Neural cell (in vitro differentiated cells): ENCODE measurements around the gene DTNBP1. TPM values are rescaled to one million over a fixed set of nuclear protein-coding genes. Genes with fewer than 3 reads are reported as not detected.

ENCODE experiments used
- H2AFZ ChIP-seq: fragments of 200-600, 300-800 bp; sonication (generic), shearing (Covaris generic); 2 replicates; pipeline ENCODE4 v1.6.0; 2014; ENCODE audit warnings: low read depth, mild to moderate bottlenecking, antibody characterized with exemption, low read length, moderate library complexity
- H3F3A ChIP-seq: fragments of 200-600 bp; shearing (Covaris generic); 2 replicates; pipeline ENCODE4 v1.6.1; 2016; ENCODE audit warnings: mild to moderate bottlenecking, moderate library complexity, mixed read lengths, antibody characterized with exemption, low read length; ENCODE audit not compliant: insufficient read depth, poor library complexity, severe bottlenecking
- H3K27ac ChIP-seq: fragments of 200-600, 300-800 bp; sonication (generic), shearing (Covaris generic); 2 replicates; pipeline ENCODE4 v1.5.1; 2014; ENCODE audit warnings: mild to moderate bottlenecking, low read length, moderate library complexity
- H3K27me3 ChIP-seq: fragments of 300-800, 200-600 bp; sonication (generic), shearing (Covaris generic); 2 replicates; pipeline ENCODE4 v1.6.0; 2014; ENCODE audit warnings: mild to moderate bottlenecking, low read depth, low read length, moderate library complexity; ENCODE audit not compliant: insufficient read depth
- H3K36me3 ChIP-seq: fragments of 300-800, 200-600 bp; sonication (generic), shearing (Covaris generic); 2 replicates; pipeline ENCODE4 v1.5.1; 2014; ENCODE audit warnings: mild to moderate bottlenecking, antibody characterized with exemption, low read length, moderate library complexity; ENCODE audit not compliant: insufficient read depth
- H3K4me2 ChIP-seq: fragments of 300-800, 200-600 bp; sonication (generic), shearing (Covaris generic); 2 replicates; pipeline ENCODE4 v1.6.0; 2014; ENCODE audit warnings: mild to moderate bottlenecking, low read length
- H3K4me3 ChIP-seq: fragments of 300-800, 200-600 bp; sonication (generic), shearing (Covaris generic); 2 replicates; pipeline ENCODE4 v1.5.1; 2014; ENCODE audit warnings: mild to moderate bottlenecking, low read length, moderate library complexity
- H3K79me2 ChIP-seq: fragments of 200-600 bp; shearing (Covaris generic); replicated peaks from 2 replicates; pipeline ENCODE4 v1.6.0; 2014; ENCODE audit warnings: mild to moderate bottlenecking, low read length, moderate library complexity; ENCODE audit not compliant: insufficient read depth
- H3K9ac ChIP-seq: fragments of 300-800, 200-600 bp; sonication (generic), shearing (Covaris generic); 2 replicates; pipeline ENCODE4 v1.6.1; 2016; ENCODE audit warnings: mild to moderate bottlenecking, low read length, mixed read lengths
- H3K9me2 ChIP-seq: fragments of 200-600 bp; shearing (Covaris generic); 2 replicates; pipeline ENCODE4 v1.6.1; 2016; ENCODE audit warnings: mild to moderate bottlenecking, low read length, mixed read lengths; ENCODE audit not compliant: insufficient read depth
- H3K9me3 ChIP-seq: fragments of 200-600, 300-800 bp; sonication (generic), shearing (Covaris generic); 2 replicates; pipeline ENCODE4 v1.6.1; 2016; ENCODE audit warnings: mild to moderate bottlenecking, mixed run types, low read length, moderate library complexity, mixed read lengths
- H4K20me1 ChIP-seq: fragments of 200-600 bp; shearing (Covaris generic); 2 replicates; pipeline ENCODE4 v1.6.1; 2016; ENCODE audit warnings: mild to moderate bottlenecking, mixed run types; ENCODE audit not compliant: insufficient read depth
- CTCF ChIP-seq: fragments of 450-650 bp; IDR thresholded peaks from 2 replicates; pipeline ENCODE4 v1.5.1; 2014; ENCODE audit warnings: antibody characterized with exemption, mild to moderate bottlenecking, moderate library complexity; ENCODE audit not compliant: poor library complexity, severe bottlenecking
- EP300 ChIP-seq: fragments of 450-650 bp; conservative IDR thresholded peaks from 2 replicates; pipeline ENCODE4 v1.6.1; 2014; ENCODE audit warnings: antibody characterized with exemption, mild to moderate bottlenecking, moderate library complexity; ENCODE audit not compliant: poor library complexity, severe bottlenecking
- EZH2 ChIP-seq: fragments of 200-600, 300-800 bp; shearing (Covaris generic), sonication (generic); IDR thresholded peaks from 2 replicates; pipeline ENCODE4 v1.6.1; 2014; ENCODE audit warnings: antibody characterized with exemption, low read length, borderline replicate concordance, mild to moderate bottlenecking; ENCODE audit not compliant: insufficient read depth, poor library complexity, severe bottlenecking
- MXI1 ChIP-seq: fragments of 450-650 bp; conservative IDR thresholded peaks from 2 replicates; pipeline ENCODE4 v1.6.1; 2014; ENCODE audit warnings: antibody characterized with exemption, mild to moderate bottlenecking; ENCODE audit not compliant: poor library complexity, severe bottlenecking
- POLR2AphosphoS5 ChIP-seq: IDR thresholded peaks from 2 replicates; pipeline ENCODE4 v1.6.1; 2012
- RAD21 ChIP-seq: fragments of 450-650 bp; conservative IDR thresholded peaks from 2 replicates; pipeline ENCODE4 v1.6.1; 2014; ENCODE audit warnings: antibody characterized with exemption, mild to moderate bottlenecking, moderate library complexity
- SMC3 ChIP-seq: fragments of 450-650 bp; conservative IDR thresholded peaks from 2 replicates; pipeline ENCODE4 v1.6.1; 2014; ENCODE audit warnings: antibody characterized with exemption, mild to moderate bottlenecking, moderate library complexity; ENCODE audit not compliant: poor library complexity
- TAF1 ChIP-seq: IDR thresholded peaks from 2 replicates; pipeline ENCODE4 v1.6.1; 2012; ENCODE audit warnings: low read depth
- polyA plus RNA-seq: library from polyadenylated mRNA; depleted of rRNA; stranded (reverse); fragments of >200 nt; gene quantifications from 2 replicates; pipeline ENCODE4 v1.2.3, GENCODE V29; 2014
- TF ChIP-seq, protein P1 (sequence below): IDR thresholded peaks from 2 replicates; pipeline ENCODE4 v1.6.1; 2012; ENCODE audit warnings: borderline replicate concordance

The DTNBP1 gene
- polyA plus RNA-seq, 1 donor from 2014 or later: 22.6 TPM

GRCh38 chr6:15619330-15619729, 43.5 kb downstream of the DTNBP1 start (continued):
- TF ChIP-seq POLR2AphosphoS5: no peak

DNA sequence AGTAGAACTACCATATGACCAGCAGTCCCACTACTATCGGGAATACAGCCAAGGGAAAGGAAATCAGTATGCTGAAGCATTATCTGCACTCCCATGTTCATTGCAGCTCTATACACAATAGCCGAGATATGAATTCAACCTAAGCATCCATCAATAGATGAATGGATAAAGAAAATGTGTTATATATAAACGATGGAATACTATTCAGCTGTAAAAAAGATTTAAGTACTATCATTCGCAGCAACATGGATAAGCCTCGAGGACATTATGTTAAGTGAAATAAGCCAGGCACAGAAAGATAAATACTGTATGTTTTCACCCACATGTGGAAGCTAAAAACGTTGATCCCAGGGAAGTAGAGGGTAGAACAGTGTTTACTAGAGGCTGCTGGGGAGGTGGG, 44.1 kb downstream of the DTNBP1 start:
- Histone ChIP-seq H3K79me2 (no peaks in the 10 kb centered on the region), H3F3A (no peaks in the 10 kb centered on the region), H2AFZ (no peak overlapping the region), H3K27ac (no peak overlapping the region), H3K9me2 (no peaks in the 10 kb centered on the region), H3K4me3 (no peak overlapping the region), H3K9me3 (no peaks in the 10 kb centered on the region), H3K27me3 (no peaks in the 10 kb centered on the region), H3K4me2 (no peak overlapping the region), H3K9ac (no peak overlapping the region), H4K20me1 (no peaks in the 10 kb centered on the region), H3K36me3 (no peaks in the 10 kb centered on the region)
- no peak for TF ChIP-seq CTCF
- TF ChIP-seq, protein P1, sequence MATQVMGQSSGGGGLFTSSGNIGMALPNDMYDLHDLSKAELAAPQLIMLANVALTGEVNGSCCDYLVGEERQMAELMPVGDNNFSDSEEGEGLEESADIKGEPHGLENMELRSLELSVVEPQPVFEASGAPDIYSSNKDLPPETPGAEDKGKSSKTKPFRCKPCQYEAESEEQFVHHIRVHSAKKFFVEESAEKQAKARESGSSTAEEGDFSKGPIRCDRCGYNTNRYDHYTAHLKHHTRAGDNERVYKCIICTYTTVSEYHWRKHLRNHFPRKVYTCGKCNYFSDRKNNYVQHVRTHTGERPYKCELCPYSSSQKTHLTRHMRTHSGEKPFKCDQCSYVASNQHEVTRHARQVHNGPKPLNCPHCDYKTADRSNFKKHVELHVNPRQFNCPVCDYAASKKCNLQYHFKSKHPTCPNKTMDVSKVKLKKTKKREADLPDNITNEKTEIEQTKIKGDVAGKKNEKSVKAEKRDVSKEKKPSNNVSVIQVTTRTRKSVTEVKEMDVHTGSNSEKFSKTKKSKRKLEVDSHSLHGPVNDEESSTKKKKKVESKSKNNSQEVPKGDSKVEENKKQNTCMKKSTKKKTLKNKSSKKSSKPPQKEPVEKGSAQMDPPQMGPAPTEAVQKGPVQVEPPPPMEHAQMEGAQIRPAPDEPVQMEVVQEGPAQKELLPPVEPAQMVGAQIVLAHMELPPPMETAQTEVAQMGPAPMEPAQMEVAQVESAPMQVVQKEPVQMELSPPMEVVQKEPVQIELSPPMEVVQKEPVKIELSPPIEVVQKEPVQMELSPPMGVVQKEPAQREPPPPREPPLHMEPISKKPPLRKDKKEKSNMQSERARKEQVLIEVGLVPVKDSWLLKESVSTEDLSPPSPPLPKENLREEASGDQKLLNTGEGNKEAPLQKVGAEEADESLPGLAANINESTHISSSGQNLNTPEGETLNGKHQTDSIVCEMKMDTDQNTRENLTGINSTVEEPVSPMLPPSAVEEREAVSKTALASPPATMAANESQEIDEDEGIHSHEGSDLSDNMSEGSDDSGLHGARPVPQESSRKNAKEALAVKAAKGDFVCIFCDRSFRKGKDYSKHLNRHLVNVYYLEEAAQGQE: no peak
- TF ChIP-seq MXI1: no peak
- no peak for TF ChIP-seq TAF1
- no peak for TF ChIP-seq EP300
- TF ChIP-seq EZH2: no peak
- TF ChIP-seq RAD21: no peak
- TF ChIP-seq POLR2AphosphoS5: no peak
- no peak for TF ChIP-seq SMC3

- no peaks in the 10 kb centered on the region for H3K27me3 ChIP-seq
- H3K4me3 ChIP-seq: no peak overlapping the region
- no peak overlapping the region for H2AFZ ChIP-seq
- H3K9me3 ChIP-seq: no peaks in the 10 kb centered on the region
- H4K20me1 ChIP-seq: no peaks in the 10 kb centered on the region
- TF ChIP-seq TAF1 (no peak), EP300 (no peak), EZH2 (no peak), RAD21 (no peak)
- no peak overlapping the region for H3K9ac ChIP-seq
- no peak overlapping the region for H3K27ac ChIP-seq
- no peaks in the 10 kb centered on the region for H3F3A ChIP-seq
- no peak overlapping the region for H3K4me2 ChIP-seq
- H3K9me2 ChIP-seq: no peaks in the 10 kb centered on the region
- no peaks in the 10 kb centered on the region for H3K79me2 ChIP-seq
- H3K36me3 ChIP-seq: no peaks in the 10 kb centered on the region
Measured at GRCh38 chr6:15616261-15616660, 46.6 kb downstream of the DTNBP1 start.
